Measurements from ENCODE around the gene RHBDL3.
A peak's percentile ranks its signal among the peaks of the same experiment; 100 is the strongest.
"Not testable (repeated sequence)": the region's sequence is repeated elsewhere in the genome, so short reads cannot be mapped to it uniquely, and the experiment has no call there.

The RHBDL3 gene

GRCh38 chr17:32323811-32324491 is 58.3 kb downstream of the RHBDL3 start:
- DNase-seq (ENCODE audit: low spot score), result peak; percentile 60

- DNase-seq (ENCODE audit: low spot score), result no peak
These were observed 62.3 kb downstream of the RHBDL3 start for GRCh38 chr17:32327911-32328310.

GRCh38 chr17:32330147-32330546 is 64.5 kb downstream of the RHBDL3 start:
- no peak for DNase-seq (ENCODE audit: low spot score)

GRCh38 chr17:32331243-32332040 is 65.8 kb downstream of the RHBDL3 start:
- DNase-seq (ENCODE audit: low spot score), result no peak

GRCh38 chr17:32333187-32333586 is 67.6 kb downstream of the RHBDL3 start:
- no peak for DNase-seq (ENCODE audit: low spot score)

GRCh38 chr17:32335046-32335445 is 69.4 kb downstream of the RHBDL3 start:
- no peak for DNase-seq (ENCODE audit: low spot score)

- DNase-seq (ENCODE audit: low spot score), result peak; percentile 58
These were observed 70.1 kb downstream of the RHBDL3 start for GRCh38 chr17:32335687-32336086.

GRCh38 chr17:32341141-32341856 is 75.7 kb downstream of the RHBDL3 start:
- no peak for DNase-seq (ENCODE audit: low spot score)

- DNase-seq (ENCODE audit: low spot score), result peak; percentile 74
These were observed 76.4 kb downstream of the RHBDL3 start, which contains the start of gene C17orf75 for GRCh38 chr17:32341857-32342602. TSS of gene C17orf75 (minus strand) at chr17:32342173. CDS start at chr17:32342139, 34 bp downstream.

- no peak for DNase-seq (ENCODE audit: low spot score)
These were observed 77.1 kb downstream of the RHBDL3 start for GRCh38 chr17:32342603-32343325.

- no peak for DNase-seq (ENCODE audit: low spot score)
These were observed 80.4 kb downstream of the RHBDL3 start for GRCh38 chr17:32345951-32346600.

GRCh38 chr17:32348483-32348800 is 82.8 kb downstream of the RHBDL3 start:
- no peak for DNase-seq (ENCODE audit: low spot score)

GRCh38 chr17:32349503-32349853 is 83.8 kb downstream of the RHBDL3 start:
- DNase-seq (ENCODE audit: low spot score), result no peak

- DNase-seq (ENCODE audit: low spot score), result peak; percentile 97
These were observed 84.4 kb downstream of the RHBDL3 start, which contains the start of gene ZNF207 for GRCh38 chr17:32349854-32350665. TSS of gene ZNF207 (plus strand) at chr17:32350157. CDS start at chr17:32350286, 129 bp downstream.

- peak; percentile 52 for DNase-seq (ENCODE audit: low spot score)
These were observed 85.2 kb downstream of the RHBDL3 start for GRCh38 chr17:32350666-32351418.

GRCh38 chr17:32352734-32353133 is 87.1 kb downstream of the RHBDL3 start:
- DNase-seq (ENCODE audit: low spot score), result not testable (repeated sequence)

- no peak for DNase-seq (ENCODE audit: low spot score)
These were observed 90.2 kb downstream of the RHBDL3 start for GRCh38 chr17:32355649-32356377.

GRCh38 chr17:32356378-32356743 is 90.7 kb downstream of the RHBDL3 start:
- DNase-seq (ENCODE audit: low spot score), result no peak

GRCh38 chr17:32356750-32357149 is 91.1 kb downstream of the RHBDL3 start:
- no peak for DNase-seq (ENCODE audit: low spot score)

Data from AG08395 (cell line).